GM18867 (cell line): ENCODE data around the gene TYMP.

Experiments used
- ATAC-seq: cut with Tn5 transposase; IDR thresholded peaks from one replicate; pipeline ENCODE4 v1.9.1; 2021; ENCODE audit warnings: mild to moderate bottlenecking, moderate library complexity; ENCODE audit not compliant: unreplicated experiment

Gene TYMP

DNA sequence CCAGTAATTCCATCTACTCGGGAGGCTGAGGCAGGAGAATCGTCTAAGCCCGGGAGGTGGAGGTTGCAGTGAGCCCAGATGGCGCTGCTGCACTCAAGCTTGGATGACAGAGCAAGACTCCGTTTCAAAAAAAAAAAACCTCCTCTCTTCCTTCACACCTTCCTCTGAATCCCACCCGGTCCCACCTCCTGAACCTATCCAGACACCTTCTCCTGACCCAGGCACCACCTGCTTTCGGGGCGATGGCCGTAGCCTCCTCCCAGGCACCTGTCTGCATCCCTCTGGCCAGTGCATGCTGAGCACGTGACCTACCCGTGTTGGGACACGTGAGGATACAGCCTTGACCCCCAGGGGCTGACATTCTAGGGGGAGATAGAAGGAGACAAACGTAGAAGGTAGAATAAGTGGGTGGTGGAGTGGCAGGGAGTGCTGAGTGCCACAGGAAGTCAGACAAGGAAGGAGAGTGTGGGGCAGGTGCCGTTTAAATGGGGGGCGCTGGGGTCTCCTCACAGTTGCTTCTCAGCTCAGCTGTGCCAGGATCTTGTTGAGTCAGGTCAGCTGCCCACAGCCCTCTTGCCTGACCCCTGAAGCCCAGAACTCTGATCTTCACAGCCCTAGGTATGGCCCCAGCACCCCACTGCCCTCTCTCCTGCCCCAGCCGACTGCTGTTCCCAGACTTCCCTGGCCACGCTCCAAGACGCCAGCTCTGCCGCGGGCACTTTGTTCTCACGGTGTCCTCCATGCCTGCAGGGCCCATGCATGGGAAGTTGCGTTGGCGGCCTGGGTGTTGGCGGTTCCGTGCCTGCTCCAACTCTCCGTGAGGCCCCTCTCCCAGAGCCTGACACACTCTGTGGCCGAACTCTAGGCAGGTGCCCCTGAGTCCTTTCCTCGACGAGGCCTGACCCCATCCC, 44.3 kb downstream of the TYMP start:
- ATAC-seq = no peak

DNA sequence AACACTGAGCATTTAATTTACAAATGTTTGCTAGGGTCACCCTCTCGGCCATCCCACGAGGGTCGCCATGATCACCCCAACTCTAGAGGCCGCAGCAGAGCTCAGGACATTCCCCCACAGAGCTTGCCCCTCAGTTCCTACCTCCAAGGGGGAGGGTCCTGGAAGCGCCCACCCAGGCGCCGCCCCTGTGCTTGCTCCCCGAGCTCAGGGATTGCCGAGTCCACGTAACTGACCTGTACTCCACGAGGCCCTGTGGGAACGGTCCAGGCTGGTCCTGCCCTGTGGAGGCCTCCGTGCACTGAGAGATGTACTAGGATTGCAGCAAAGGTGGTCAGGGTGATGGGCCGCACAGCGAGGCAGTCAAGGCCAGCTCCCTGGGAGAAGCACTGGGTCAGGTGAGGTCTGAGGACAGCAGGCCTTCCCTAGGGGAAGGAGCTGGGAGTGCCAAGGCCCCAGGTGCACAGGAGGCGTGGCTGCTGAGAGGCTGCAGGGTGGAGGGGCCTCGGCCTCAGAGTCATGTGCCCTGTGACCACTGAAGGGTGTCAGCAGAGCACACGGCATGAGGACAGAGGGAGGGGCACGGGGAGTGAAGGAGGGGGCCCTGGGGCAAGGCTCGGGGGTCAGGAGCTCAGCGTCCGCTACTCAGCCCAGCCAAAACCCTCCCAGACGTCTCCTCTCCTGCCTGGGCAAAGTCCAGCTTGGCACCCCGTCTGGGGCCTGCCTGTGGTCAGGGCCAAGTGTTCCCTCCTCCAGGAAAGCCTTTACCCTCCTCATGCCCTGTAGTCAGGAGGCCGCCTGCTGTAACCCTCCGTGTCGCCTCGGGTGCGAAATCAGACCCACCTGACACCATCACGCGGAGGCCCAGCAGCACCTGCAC, 45.6 kb downstream of the TYMP start:
- no peak for ATAC-seq

DNA sequence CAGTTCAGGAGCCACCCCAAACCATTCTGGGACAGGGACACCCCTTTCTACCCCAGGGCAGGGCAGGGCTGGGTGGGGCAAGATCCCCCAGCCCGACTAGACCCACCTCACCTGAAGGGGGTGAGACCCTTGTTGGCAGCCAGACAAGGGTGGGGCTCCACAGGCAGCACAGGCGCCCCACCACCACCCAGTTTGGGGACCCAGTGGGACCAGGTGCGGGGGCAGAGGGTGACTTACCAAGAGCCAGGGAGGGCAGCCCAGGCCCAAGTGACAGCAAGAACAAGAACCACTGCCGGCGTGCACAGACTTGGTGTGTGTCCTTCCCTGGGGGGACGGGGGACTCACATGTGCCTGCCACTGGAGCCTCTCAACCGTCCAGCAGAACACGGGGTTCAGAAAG, 46.3 kb downstream of the TYMP start:
- no peak for ATAC-seq

DNA sequence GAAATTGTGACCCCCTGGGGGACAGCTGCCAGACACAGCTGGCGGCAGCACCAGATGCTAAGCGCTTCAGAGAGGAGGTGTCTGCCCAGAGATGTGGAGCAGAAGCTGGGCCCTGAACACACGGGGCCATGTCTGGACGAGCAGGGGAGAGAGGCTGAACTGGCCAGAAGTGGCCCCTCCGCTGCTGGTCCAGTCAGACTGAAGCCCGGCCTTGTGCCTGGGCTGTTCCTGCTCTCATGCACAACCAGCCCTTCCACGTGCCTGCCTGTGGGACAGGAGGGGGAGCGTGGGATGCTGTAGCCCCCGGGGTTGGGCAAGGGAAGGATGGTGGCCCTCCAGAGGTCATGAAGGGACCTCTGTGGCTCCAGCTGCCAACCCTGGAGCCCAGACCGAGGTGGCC, 46.7 kb downstream of the TYMP start:
- ATAC-seq = no peak

DNA sequence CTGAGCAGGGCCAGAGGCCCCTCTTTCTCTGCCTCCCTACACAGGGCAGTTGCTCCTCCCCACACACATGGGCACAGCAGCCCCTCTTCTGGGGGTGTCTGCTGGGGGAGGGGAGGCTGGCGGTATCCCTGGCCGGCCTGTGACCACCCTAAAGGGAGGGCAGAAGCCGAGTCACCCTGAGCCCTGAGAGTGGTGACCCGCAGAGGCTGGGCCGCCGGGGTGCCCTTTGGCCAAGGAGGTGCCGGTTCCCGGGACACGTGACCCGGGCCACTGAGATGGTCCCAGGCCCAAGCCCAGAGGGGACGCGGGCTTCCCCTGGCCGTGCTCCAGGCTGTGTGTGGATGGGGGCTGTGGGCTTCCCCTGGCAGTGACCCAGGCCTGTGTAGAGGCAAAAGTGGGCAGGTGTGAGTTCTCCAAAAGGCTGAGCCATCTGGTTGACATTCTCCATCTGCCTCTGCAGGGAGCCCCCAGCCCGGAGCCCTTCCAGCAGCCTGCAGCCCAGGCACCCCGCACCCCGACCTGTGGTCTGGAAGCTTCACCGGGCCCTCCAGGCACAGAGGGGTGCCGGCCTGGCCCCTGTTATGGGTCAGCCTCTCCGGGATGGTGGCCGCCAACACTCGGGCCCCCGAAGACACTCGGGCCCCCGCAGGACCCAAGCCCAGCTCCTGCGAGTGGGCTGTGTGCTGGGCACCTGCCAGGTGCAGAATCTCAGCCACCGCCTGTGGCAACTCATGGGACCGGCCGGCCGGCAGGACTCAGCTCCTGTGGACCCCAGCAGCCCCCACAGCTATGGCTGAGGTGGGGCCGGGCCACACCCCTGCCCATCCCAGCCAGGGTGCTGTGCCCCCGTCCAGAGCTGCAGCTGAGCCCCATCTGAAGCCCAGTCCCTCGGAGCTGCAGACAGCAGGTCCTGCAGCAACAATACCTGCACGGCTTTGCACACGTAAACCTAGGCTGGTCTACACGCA, 47.4 kb downstream of the TYMP start:
- ATAC-seq = no peak

DNA sequence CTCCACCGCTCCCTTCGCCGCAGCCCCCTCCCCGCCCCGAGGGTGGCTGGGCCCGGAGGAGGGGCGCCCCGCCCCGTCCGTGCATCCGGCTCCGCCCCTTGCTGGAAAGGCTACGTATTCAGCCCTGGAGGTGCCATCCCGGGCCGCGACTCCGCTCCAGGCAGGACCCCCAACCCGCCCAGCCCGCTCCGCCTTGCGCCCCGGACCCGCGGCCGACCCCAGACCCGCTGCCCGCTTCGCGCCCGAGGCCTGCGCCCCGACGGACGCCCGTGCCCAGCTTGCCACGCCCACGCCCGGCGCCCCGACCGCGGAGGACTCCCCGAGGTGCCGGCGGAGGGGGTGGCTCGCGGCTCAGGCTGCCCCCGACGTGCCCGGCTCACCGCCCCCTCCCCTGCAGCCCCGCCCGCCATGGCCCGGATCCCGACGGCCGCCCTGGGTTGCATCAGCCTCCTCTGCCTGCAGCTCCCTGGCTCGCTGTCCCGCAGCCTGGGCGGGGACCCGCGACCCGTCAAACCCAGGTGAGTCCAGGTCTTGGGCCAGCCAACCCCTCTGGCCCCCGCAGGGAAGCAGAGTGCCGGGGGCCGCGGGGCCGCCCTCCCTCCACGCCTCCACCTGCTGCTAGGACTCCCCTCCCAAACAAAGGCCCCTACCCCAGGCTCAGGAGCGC, 48.2 kb downstream of the TYMP start, which contains the start of gene ADM2:
Gene ADM2 (plus strand): TSS at position 104 of the 667 bp plus-strand sequence. CDS start 305 bp downstream, at position 409.
- no peak for ATAC-seq

DNA sequence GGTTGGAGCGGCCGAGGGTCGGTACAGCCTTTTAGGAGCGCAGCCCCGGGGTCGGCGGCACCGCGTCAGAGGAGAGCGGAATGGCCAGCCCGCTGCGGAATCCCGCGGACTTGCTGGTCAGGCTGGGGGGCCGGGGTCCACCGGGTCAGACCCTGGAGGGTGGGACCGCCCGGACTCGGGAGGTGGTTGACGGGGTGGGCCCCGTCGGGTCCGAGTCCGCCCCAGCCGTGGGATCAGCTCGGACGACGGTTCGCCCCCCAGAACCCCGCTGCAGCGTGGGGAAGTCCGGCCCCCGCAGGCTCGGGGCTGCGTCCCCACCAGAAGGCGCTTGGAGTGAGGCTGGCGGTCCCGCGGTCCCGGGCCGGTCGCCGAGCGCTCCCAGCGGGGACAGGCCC, 48.8 kb downstream of the TYMP start:
- ATAC-seq = no peak

DNA sequence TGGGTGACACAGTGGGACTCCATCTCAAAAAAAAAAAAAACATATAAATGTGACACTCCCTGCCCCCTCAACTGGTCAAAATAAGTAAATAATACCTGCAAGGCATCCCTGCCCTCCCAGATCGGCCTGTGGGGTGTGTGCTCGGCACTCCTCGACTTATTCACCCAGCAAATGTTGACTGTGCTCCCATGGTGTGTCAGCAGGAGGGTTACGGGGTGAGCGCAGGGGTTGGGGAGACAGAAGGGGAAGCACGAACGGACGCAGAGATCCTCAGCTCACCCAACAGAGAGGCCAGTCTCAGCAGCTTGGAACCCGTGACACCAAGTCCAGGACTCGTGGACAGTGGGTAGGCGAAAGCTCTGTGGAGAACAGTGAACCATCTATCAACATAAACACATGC, 50.1 kb downstream of the TYMP start:
- no peak for ATAC-seq

DNA sequence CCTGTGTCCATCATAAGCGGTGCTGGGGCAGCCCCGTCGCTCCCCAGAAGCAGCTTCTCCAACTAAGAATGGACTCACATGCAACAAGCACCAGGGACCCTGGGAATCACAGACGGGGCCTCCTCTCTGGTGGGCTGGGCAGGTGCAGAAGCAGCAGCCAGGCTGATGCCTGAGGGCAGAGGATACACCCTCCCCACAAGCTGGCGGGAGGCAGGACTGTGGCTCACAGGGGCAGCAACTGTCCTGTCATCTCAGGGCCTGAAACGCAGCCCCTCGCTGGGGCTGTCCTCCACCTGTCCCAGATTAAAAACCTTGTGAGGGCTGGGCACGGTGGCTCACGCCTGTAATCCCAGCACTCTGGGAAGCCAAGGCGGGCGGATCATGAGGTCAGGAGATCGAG, 51.9 kb downstream of the TYMP start:
- ATAC-seq = no peak

DNA sequence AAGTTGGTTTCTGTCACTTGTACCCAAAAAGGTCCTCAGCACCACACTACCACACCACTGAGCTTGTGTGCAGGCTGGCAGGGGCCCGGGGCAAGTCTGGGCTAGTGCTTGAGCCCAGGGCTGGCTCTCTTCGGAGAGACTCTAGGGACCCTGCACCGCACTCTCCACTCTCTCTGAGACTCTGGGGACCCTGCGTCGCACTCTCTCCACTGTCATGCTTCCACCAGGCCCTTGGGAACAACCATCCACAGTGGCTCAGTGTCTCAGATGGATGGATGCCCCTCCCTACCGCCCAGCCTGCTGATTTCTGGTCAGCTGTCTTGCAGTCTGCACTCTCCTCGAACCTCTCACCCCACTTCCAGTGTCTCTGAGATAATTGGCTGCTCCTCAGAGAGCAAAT, 52.9 kb downstream of the TYMP start:
- ATAC-seq = no peak
